ENCODE measurements around the gene WNT8A. TPM values are rescaled to one million over a fixed set of nuclear protein-coding genes. Genes with fewer than 3 reads are reported as not detected.

The WNT8A gene
- polyA plus RNA-seq, 1 donor from 2014 or later = 0.26 TPM

DNA sequence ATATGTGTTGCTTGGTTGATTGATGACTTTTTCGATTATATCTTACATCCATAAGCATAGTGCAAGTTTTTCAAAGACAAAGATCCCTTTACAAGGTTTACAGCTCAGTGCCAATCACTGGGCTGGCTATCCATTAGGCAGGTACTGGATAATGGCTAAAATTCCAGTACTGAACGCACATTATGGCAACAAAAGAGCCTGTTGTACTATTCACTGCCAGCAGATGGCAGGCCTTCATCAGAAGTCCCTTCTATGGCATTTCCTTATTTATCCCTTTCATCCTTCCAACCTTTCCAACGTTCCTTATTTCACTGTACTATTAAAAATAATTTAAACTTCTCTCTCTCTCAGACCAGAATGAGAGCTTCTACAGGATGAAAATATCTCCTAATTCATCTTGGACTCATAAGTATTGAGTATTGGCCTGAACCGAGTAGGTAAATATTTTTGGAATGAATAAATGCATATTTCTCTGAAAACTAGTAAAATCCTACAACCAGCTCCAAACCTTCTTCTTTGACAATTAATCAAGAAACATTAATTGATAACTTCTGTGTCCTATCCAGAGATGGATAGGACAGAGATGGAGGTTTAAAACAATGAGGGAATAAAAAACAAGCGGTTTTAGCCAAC, 6.7 kb upstream of the WNT8A start:
- no peaks in the 10 kb centered on the region for H4K20me1 ChIP-seq (ENCODE audit: insufficient read depth)
- H3K9me3 ChIP-seq (ENCODE audit: low read length) = no peaks in the 10 kb centered on the region
- no peak overlapping the region for H3K4me3 ChIP-seq (ENCODE audit: low read length)
- no peaks in the 10 kb centered on the region for H3K79me2 ChIP-seq (replicated peaks; ENCODE audit: insufficient read depth, low read length)
- H3K27ac ChIP-seq (ENCODE audit: low read length) = no peak overlapping the region
- TF ChIP-seq REST (IDR thresholded peaks at IDR 0.05; ENCODE audit: borderline replicate concordance) (no peak), RAD21 (conservative IDR thresholded peaks at IDR 0.05) (peak; percentile 78), EP300 (conservative IDR thresholded peaks at IDR 0.05; ENCODE audit: poor library complexity, severe bottlenecking) (no peak), SMC3 (conservative IDR thresholded peaks at IDR 0.05; ENCODE audit: poor library complexity) (peak; percentile 82), MXI1 (conservative IDR thresholded peaks at IDR 0.05; ENCODE audit: poor library complexity, severe bottlenecking) (no peak), POLR2AphosphoS5 (IDR thresholded peaks at IDR 0.05) (no peak), TAF1 (IDR thresholded peaks at IDR 0.05; ENCODE audit: low read depth) (no peak), EZH2 (IDR thresholded peaks at IDR 0.05; ENCODE audit: borderline replicate concordance, insufficient read depth, low read length, poor library complexity, severe bottlenecking) (no peak), CTCF (IDR thresholded peaks at IDR 0.05; ENCODE audit: poor library complexity, severe bottlenecking) (peak; percentile 86)
- H3K4me2 ChIP-seq (ENCODE audit: low read length) = no peak overlapping the region
- no peak overlapping the region for H3K9ac ChIP-seq (ENCODE audit: low read length)
- H3K27me3 ChIP-seq (ENCODE audit: insufficient read depth, low read depth, low read length) = no peaks in the 10 kb centered on the region
- H2AFZ ChIP-seq (ENCODE audit: low read depth, low read length) = no peak overlapping the region
- H3K9me2 ChIP-seq (ENCODE audit: insufficient read depth, low read length) = no peaks in the 10 kb centered on the region
- no peaks in the 10 kb centered on the region for H3F3A ChIP-seq (ENCODE audit: insufficient read depth, low read length, poor library complexity, severe bottlenecking)
- H3K36me3 ChIP-seq (ENCODE audit: insufficient read depth, low read length) = no peaks in the 10 kb centered on the region

- no peaks in the 10 kb centered on the region for H3K27me3 ChIP-seq (ENCODE audit: insufficient read depth, low read depth, low read length)
- H3K9me3 ChIP-seq (ENCODE audit: low read length) = no peaks in the 10 kb centered on the region
- H3F3A ChIP-seq (ENCODE audit: insufficient read depth, low read length, poor library complexity, severe bottlenecking) = no peaks in the 10 kb centered on the region
- TF ChIP-seq REST (IDR thresholded peaks at IDR 0.05; ENCODE audit: borderline replicate concordance) (no peak), SMC3 (conservative IDR thresholded peaks at IDR 0.05; ENCODE audit: poor library complexity) (no peak), RAD21 (conservative IDR thresholded peaks at IDR 0.05) (no peak), EZH2 (IDR thresholded peaks at IDR 0.05; ENCODE audit: borderline replicate concordance, insufficient read depth, low read length, poor library complexity, severe bottlenecking) (no peak), POLR2AphosphoS5 (IDR thresholded peaks at IDR 0.05) (no peak), TAF1 (IDR thresholded peaks at IDR 0.05; ENCODE audit: low read depth) (no peak), EP300 (conservative IDR thresholded peaks at IDR 0.05; ENCODE audit: poor library complexity, severe bottlenecking) (no peak), CTCF (IDR thresholded peaks at IDR 0.05; ENCODE audit: poor library complexity, severe bottlenecking) (no peak), MXI1 (conservative IDR thresholded peaks at IDR 0.05; ENCODE audit: poor library complexity, severe bottlenecking) (no peak)
- no peak overlapping the region for H3K9ac ChIP-seq (ENCODE audit: low read length)
- no peaks in the 10 kb centered on the region for H4K20me1 ChIP-seq (ENCODE audit: insufficient read depth)
- no peaks in the 10 kb centered on the region for H3K36me3 ChIP-seq (ENCODE audit: insufficient read depth, low read length)
- no peaks in the 10 kb centered on the region for H3K79me2 ChIP-seq (replicated peaks; ENCODE audit: insufficient read depth, low read length)
- H3K4me2 ChIP-seq (ENCODE audit: low read length) = no peak overlapping the region
- H3K9me2 ChIP-seq (ENCODE audit: insufficient read depth, low read length) = no peaks in the 10 kb centered on the region
- no peak overlapping the region for H2AFZ ChIP-seq (ENCODE audit: low read depth, low read length)
- no peak overlapping the region for H3K4me3 ChIP-seq (ENCODE audit: low read length)
- H3K27ac ChIP-seq (ENCODE audit: low read length) = no peak overlapping the region
Observed at GRCh38 chr5:138078006-138078643, 5.7 kb upstream of the WNT8A start.

Measured in neural cell (in vitro differentiated cells).